T-helper 2 cell (primary cell): ENCODE results near the gene TMEM33.

Experiments used
- DNase-seq, 5 experiments: peaks; one replicate each; pipeline versions ENCODE4 v3.0.0 to v3.0.0-alpha.2; 2012 to 2022

Gene TMEM33

GRCh38 chr4:41940834-41941233 is 5.6 kb downstream of the TMEM33 start:
- DNase-seq, result no peak

GRCh38 chr4:41943506-41943905 is 8.3 kb downstream of the TMEM33 start:
- no peak for DNase-seq

GRCh38 chr4:41944089-41944488 is 8.9 kb downstream of the TMEM33 start:
- DNase-seq, result no peak

GRCh38 chr4:41949531-41949930 is 14.3 kb downstream of the TMEM33 start:
- DNase-seq, result no peak

DNA sequence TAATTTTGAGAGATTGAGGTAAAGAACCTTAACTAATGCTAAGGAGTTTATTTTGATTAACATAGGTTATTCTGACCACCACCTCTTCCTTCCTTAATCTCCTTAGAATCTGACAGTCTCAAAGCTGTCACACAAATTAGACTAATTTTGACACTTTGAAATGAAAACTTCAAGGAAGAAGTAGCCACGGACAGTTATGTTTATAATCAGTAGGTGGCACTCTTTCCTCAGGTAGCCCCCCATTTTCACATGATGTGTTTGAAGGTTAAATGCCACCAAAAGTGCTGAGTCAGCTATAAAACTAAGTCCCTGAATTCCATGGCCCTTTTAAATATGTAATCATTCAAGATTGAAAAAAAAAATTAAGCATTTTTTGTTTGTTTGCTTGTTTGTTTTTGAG is 22.4 kb downstream of the TMEM33 start:
- DNase-seq, result peak in 1 of 5 experiments; percentile 51

DNA sequence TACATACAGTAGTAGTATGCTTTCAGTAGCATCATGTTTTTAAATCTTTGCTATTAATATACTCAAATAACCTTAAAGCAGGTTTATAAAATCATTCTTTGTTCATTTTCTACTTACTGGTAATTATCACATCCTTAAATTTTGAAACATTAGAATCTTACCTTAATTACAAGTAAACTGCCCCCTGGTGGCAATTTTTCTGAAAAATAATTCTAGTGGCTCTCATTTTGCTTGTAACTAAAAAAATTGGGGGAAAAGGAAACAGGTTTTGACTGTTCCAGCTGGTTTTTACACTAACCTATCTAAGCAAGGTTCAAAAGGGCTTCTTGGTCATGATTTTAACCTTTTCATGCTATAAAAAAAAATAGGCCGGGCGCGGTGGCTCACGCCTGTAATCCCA is 27.9 kb downstream of the TMEM33 start:
- DNase-seq, result peak in 1 of 5 experiments; percentile 37

DNA sequence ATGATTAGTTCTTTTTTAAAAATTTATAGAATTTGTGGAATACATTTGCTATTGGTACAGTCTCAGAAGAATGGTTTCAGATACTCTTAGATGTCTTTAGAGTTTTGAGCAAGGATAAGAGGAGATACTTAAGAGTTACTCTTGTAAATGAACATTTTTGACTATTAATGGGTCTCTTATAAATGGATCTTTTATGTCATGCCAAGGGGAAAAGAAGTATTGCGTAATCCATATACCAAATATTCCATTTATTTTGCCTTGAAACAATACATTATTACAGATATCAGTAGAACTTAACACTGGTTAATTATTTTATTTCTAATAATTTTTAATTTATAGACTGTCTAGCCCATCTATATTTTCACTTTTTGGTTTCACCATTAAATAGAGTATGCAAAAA is 29.2 kb downstream of the TMEM33 start:
- DNase-seq, result no peak

DNA sequence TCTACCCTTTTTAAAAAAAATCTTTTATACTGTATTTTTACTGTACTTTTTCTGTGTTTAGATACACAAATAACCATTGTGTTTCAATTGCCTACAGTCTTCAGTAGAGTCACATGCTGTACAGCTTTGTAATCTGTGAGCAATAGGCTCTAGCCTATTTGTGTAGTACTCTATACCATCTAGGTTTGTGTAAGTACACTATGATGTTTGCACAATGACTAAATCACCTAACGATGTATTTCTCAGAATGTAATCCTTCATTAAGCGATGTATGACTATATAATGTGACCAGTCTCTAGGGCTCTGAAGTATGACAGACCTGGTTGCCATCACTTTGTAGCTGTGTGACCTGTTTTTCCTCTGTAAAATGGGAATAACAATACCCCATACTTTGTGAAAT is 32.2 kb downstream of the TMEM33 start:
- no peak for DNase-seq

- no peak for DNase-seq
These were observed 34.4 kb downstream of the TMEM33 start for GRCh38 chr4:41969671-41970070.

DNA sequence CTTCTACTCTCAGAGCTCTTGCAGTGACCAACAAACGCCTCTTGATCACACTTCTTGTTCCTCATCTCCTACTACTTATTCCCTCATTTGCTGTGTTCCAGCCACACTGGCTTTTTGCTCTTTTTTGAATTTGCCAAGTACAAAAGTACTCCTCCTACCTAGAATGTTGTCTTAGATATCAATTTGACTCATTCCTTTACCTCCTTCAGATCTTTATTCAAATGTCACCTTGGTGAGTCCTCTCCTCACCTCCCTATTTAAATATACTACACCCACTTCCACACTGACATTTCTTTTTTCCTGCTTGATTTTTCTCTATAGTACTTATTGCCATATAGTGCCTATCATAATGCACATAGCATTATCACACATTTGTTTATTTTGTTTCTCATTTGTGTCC is 40.1 kb downstream of the TMEM33 start:
- no peak for DNase-seq

DNA sequence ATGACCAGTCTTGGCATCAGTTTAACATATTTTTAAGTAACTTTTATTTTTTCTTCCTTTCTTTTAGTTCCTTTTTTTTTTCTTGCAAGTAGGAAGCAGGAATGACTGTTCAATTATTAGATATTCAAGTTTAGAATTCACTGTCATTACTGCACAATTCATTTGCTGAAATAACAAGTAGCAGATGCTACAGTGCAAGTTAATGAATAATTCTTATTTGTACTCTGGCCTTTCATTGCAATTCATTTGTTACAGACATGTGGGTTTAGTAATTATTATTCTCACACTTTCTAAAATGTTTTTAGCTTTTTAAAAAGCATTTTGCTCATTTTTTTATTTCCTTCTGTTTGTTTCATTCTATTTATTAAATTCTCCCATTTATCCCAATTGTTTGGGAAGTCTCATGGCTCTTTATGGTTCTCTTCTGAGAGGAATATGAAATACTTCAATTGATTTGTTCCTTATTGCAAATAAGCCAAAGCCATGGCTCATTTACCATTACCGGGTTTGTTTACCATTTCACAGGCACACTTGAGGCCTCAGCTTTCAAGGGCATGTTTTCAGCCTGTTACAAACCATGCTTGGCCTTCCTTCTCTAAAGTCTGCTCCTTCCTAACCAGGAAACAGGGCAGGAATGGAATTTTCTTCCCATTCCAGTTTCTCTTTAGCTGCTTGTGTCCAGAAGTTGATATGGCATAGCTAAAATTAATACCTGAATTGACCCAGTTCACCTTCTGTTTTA is 41.7 kb downstream of the TMEM33 start:
- DNase-seq, result no peak

GRCh38 chr4:41977709-41978108 is 42.5 kb downstream of the TMEM33 start:
- DNase-seq, result no peak

DNA sequence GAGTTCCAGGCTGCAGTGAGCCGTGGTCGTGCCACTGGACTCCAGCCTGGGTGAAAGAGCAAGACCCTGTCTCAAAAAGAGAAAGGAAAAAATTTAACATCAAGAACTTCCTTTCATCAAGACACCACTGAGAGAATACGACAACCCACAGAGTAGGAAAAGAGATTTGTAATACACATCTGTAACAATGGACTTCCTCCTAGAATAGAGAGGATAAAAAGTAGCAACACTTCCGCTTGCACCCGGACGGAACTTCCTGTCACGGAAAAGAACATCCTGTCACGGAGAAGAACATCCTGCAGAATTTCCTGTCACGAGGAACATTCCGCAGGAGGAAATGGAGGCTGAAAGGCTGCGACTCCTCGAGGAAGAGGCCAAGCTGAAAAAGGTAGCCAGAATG is 46.2 kb downstream of the TMEM33 start, which contains the start of gene DCAF4L1:
TSS of gene DCAF4L1 (plus strand) at position 301 of the 400 bp plus-strand sequence. CDS start at position 338, 37 bp downstream.
- DNase-seq, result no peak

- DNase-seq, result no peak
These were observed 47.5 kb downstream of the TMEM33 start for GRCh38 chr4:41982716-41983115.

DNA sequence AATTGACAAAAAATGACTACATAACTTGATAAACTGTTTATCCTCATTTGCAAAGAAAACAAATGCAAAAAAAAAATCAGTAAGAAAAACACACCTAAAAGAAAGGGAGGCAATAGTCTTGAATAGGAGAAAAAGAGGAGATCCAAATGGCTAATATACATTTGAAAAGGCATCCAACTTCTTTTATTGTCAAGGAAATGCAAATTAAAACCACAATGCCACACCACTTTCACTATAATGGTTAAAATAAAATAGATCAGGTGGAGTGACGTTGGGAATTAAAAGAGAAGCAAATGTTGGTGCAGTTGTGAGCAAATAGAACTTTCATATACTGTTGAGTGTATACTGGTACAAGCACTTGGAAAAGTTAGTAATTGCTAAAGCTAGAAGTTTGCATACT is 49.9 kb downstream of the TMEM33 start:
- no peak for DNase-seq

DNA sequence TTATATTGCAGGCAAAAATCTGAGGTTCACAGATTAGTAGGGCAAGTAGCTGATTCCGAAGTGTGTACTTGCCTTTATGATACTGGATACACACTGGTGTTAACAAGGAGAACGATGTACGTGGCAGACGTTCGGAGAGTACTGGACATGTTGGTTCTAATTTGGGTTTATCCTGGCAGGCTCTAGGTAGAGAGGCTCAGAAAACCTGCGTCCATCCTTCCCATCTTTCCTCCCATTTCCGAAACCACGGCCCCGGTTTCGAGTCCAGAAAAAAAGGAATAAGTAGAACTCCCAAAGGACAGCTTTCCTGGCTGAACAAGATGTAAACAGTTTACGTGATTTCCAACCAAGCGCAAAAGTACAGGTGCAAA is 54.8 kb downstream of the TMEM33 start:
- peak in 1 of 5 experiments; percentile 41 for DNase-seq

GRCh38 chr4:41990365-41991111 is 55.3 kb downstream of the TMEM33 start, which contains the start of gene SLC30A9:
SLC30A9 (plus strand) TSS chr4:41990530; CDS start chr4:41990652, 122 bp downstream.
- DNase-seq, result peak; percentile 79 to 97 (median 90)

DNA sequence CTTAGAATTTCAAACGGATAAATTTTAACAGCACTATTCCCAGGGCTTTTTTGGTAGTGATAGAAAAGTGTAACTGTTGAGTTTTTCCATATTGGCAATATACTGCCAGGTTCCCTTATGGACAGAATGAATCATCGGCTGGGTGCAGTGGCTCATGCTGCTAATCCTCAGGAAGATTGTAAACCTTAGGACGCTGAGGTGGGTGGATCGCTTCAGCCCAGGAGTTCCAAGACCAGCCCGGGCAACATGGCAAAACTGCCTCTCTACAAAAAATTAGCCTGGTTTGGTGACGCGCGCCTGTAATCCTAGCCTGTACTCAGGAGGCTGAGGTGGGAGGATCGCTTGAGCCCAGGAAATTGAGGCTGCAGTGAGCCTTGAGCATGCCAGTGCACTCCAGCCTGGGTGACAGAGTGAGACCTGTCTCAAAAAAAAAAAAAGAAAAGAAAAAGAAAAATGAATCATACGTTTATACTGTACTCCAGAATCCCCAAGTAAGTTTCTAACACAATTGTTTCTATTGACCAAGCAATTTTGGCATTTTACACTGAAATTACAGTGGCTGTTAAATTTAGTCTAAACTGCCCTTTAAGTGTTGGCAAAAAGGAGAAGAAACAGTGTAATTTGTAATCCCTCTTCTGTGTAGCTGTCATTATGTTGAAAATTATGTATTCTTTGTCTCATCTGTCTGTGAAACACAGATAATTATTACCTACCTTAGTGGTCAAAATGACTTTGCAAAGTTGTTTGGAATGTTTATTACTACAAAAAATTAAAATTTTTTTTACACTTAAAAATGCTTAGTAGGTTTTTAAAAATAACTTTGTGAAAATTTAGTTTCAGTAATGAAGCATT is 56.9 kb downstream of the TMEM33 start:
- DNase-seq, result no peak

DNA sequence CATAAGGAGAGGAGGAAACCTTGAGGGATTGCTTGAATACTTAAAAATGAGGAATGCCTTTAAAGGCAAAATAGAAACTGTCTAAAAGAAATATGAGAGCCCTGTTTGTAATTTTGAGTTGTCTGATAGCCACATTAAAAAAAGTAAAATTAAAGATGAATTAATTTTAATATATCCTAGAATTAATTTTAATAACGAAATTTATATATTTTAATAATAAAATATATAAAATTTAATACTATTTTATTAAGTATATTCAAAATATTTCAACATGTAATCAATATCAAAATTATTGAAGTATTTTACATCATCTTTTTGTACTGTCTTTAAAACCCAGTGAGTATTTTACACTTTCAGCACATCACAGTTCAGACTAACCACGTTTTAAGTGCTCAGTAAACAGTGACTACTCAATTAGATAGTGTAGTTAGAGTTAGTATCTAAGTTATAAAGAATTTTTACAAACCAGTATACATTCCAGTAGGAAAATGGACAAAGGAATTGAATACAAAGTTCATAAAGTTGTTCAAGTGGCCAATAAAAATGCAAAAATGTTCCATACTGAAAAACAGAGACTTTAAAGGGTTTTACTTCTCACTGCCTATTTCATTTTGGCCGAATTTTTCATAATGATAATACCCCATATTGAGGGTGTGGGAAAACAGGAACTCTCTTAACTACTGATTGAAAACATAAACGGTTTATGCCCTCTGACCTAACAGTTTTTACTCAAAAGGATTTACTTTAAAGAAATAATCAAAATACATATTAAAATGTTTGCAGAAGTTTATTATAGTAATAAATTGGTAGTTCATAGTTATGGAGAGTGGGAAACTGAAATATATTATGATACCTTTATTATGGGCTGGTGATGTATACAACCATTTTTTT is 58.0 kb downstream of the TMEM33 start:
- DNase-seq, result no peak

DNA sequence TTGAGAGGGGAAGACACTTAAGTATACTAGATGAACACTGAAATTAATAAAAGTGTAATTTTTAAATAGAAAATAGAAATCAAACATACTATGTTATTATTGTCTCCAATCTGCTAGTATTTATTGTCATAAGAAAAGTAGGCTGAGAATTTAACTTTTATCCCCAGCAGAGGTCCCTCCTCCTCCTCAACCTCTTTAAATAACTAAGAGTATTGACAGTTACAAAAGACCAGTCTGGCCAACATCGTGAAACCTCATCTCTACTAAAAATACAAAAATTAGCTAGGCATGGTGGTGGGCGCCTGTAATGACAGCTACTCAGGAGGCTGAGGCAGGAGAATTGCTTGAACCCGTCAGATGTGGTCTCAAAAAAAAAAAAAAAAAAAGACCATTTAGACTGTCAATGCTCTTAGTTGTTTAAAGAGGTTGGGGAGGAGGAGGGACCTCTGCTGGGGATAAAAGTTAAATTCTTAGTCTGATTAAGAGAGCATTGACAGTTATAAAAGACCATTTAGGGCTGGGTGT is 59.3 kb downstream of the TMEM33 start:
- DNase-seq, result peak in 1 of 5 experiments; percentile 5

GRCh38 chr4:41998019-41998418 is 62.8 kb downstream of the TMEM33 start:
- no peak for DNase-seq

GRCh38 chr4:41999321-41999720 is 64.1 kb downstream of the TMEM33 start:
- DNase-seq, result no peak
